ENCODE measurements around the gene PRTN3.

DNA sequence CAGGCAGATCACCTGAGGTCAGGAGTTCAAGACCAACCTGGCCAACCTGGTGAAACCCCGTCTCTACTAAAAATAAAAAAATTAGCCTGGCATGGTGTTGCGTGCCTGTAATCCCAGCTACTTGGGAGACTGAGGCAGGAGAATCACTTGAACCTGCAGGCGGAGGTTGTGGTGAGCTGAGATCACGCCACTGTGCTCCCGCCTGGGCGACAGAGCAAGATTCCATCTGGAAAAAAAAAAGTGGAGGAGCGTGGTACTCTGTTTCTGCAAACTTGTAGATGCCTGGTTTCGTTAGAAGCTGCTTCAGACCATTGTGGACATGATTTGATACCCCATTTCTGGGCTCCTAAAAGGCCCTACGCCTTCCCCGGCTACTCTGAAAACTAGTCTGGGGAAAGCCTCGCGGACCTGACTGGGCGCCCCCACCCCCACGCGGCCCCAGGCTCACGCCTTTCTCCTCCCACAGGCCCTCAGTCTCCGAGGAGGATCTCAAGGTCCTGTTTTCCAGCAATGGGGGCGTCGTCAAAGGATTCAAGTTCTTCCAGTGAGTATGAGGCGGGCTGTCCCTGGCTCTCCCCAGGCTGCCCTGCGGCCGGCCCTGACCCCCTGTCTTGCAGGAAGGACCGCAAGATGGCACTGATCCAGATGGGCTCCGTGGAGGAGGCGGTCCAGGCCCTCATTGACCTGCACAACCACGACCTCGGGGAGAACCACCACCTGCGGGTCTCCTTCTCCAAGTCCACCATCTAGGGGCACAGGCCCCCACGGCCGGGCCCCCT is 30.5 kb upstream of the PRTN3 start:
- TF ChIP-seq, protein P1, sequence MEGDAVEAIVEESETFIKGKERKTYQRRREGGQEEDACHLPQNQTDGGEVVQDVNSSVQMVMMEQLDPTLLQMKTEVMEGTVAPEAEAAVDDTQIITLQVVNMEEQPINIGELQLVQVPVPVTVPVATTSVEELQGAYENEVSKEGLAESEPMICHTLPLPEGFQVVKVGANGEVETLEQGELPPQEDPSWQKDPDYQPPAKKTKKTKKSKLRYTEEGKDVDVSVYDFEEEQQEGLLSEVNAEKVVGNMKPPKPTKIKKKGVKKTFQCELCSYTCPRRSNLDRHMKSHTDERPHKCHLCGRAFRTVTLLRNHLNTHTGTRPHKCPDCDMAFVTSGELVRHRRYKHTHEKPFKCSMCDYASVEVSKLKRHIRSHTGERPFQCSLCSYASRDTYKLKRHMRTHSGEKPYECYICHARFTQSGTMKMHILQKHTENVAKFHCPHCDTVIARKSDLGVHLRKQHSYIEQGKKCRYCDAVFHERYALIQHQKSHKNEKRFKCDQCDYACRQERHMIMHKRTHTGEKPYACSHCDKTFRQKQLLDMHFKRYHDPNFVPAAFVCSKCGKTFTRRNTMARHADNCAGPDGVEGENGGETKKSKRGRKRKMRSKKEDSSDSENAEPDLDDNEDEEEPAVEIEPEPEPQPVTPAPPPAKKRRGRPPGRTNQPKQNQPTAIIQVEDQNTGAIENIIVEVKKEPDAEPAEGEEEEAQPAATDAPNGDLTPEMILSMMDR (conservative IDR thresholded peaks at IDR 0.05 in 1 of 2, IDR thresholded peaks at IDR 0.05 in 1 of 2; ENCODE audit: extremely low read depth in 1 of 2, insufficient read depth in 1 of 2, low read depth in 1 of 2, low read length in 2 of 2), result no peak
- no peak for TF ChIP-seq EZH2 (IDR thresholded peaks at IDR 0.05; ENCODE audit: borderline replicate concordance, low read length)

Measured in mammary epithelial cell (primary cell).